Kidney (tissue), 14 donors: ENCODE data around the gene C2CD3. TPM values are rescaled to one million over a fixed set of nuclear protein-coding genes. Genes with fewer than 3 reads are reported as not detected.
"Not testable (repeated sequence)": the region's sequence is repeated elsewhere in the genome, so short reads cannot be mapped to it uniquely, and the experiment has no call there.

Experiments used
- DNase-seq, 5 donors: peaks; one replicate each; pipeline ENCODE4 v3.0.0-alpha.2; 2013 to 2020
- FAIRE-seq: peaks from 2 replicates; lab custom pipeline; 2012; peaks lifted over from hg19 to GRCh38; lab: Jason Lieb, UNC
- H3K27ac ChIP-seq, 2 donors: one replicate each; pipeline ENCODE4 v1.7.0; 2013; ENCODE audit warnings: low read depth in 2 of 2, low read length in 2 of 2, inconsistent platforms in 1 of 2
- H3K27me3 ChIP-seq: one replicate; pipeline ENCODE4 v1.7.1; 2013; ENCODE audit warnings: low read length, inconsistent platforms; ENCODE audit not compliant: control insufficient read depth, insufficient read depth
- H3K36me3 ChIP-seq, 3 donors: one replicate each; pipeline versions ENCODE4 v1.7.0 to v1.7.1; 2013; ENCODE audit warnings: low read length in 3 of 3, control low read depth in 1 of 3, inconsistent platforms in 1 of 3; ENCODE audit not compliant: insufficient read depth in 3 of 3, control insufficient read depth in 2 of 3
- H3K4me1 ChIP-seq, 3 donors: one replicate each; pipeline versions ENCODE4 v1.7.0 to v1.7.1; 2013; ENCODE audit warnings: low read length in 3 of 3, inconsistent platforms in 1 of 3, low read depth in 1 of 3; ENCODE audit not compliant: control insufficient read depth in 2 of 3, insufficient read depth in 2 of 3
- H3K4me3 ChIP-seq, 3 donors: one replicate each; pipeline versions ENCODE4 v1.7.0 to v1.8.1; 2013; ENCODE audit warnings: low read length in 3 of 3, control low read depth in 1 of 3, inconsistent platforms in 1 of 3
- H3K9ac ChIP-seq, 3 donors: one replicate each; pipeline versions ENCODE4 v1.7.0 to v1.7.1; 2013; ENCODE audit warnings: low read length in 3 of 3, control low read depth in 1 of 3, inconsistent platforms in 1 of 3
- H3K9me3 ChIP-seq, 3 donors: one replicate each; pipeline versions ENCODE4 v1.7.0 to v1.7.1; 2013; ENCODE audit warnings: low read length in 3 of 3, control low read depth in 1 of 3, inconsistent platforms in 1 of 3; ENCODE audit not compliant: control insufficient read depth in 2 of 3, insufficient read depth in 1 of 3
- intact Hi-C: fragments of 100-400 bp; cut with DNase I; formaldehyde crosslinking; loops from one replicate; pipeline ENCODE4 v1.11.1; 2022
- polyA plus RNA-seq: library from polyadenylated mRNA; stranded (reverse); fragments of 350-450 nt; fragmentation: Illumina TruSeq; extraction: RNeasy Lipid Tissue Mini Kit (QIAGEN cat#74804); gene quantifications from one replicate; pipeline ENCODE4 v1.2.3, GENCODE V29; 2014; ENCODE audit warnings: low read depth, low replicate concordance; ENCODE audit not compliant: insufficient read depth
- total RNA-seq: library from RNA; stranded (reverse); fragmentation: NEBNext Ultra II Directional; extraction: Animal tissue kit (Norgen Biotek cat#: 25700); gene quantifications from one replicate; pipeline ENCODE4 v1.2.1, GENCODE V29; 2021
- TF ChIP-seq, protein P1 (sequence below): IDR thresholded peaks from 3 replicates; pipeline ENCODE4 v1.5.1; 2012; ENCODE audit warnings: mild to moderate bottlenecking, moderate library complexity, borderline replicate concordance; ENCODE audit not compliant: insufficient read depth; ENCODE audit errors: extremely low read depth
- donor health status: control.
- donor health status: control.
- donor health status: control.
- donor health status: control.
- donor health status: control.
- donor health status: DM: yes; HTN: yes; CAD: no.
- donor health status: Normal renal cell carcinoma (clear cell type).

Gene C2CD3
- total and polyA plus RNA-seq, 2 donors from 2014 or later = 5.6 to 28.7 TPM

DNA sequence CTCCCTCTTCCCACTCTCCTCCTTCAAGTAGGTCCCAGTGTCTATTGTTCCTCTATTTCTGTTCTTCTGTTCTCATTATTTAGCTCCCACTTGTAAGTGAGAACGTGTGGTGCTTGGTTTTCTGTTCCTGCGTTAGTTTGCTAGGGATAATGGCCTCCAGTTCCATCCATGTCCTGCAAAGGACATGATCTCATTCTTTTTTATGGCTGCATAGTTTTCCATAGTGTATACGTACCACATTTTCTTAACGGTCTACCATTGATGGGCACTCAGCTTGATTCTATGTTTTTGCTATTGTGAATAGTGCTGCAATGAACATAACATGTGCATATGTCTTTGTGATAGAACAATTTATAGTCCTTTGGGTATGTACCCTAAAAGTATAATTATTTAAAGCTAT is 26.2 kb downstream of the C2CD3 start:
- TF ChIP-seq, protein P1, sequence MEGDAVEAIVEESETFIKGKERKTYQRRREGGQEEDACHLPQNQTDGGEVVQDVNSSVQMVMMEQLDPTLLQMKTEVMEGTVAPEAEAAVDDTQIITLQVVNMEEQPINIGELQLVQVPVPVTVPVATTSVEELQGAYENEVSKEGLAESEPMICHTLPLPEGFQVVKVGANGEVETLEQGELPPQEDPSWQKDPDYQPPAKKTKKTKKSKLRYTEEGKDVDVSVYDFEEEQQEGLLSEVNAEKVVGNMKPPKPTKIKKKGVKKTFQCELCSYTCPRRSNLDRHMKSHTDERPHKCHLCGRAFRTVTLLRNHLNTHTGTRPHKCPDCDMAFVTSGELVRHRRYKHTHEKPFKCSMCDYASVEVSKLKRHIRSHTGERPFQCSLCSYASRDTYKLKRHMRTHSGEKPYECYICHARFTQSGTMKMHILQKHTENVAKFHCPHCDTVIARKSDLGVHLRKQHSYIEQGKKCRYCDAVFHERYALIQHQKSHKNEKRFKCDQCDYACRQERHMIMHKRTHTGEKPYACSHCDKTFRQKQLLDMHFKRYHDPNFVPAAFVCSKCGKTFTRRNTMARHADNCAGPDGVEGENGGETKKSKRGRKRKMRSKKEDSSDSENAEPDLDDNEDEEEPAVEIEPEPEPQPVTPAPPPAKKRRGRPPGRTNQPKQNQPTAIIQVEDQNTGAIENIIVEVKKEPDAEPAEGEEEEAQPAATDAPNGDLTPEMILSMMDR = no peak
- no peak overlapping the region for H3K9ac ChIP-seq
- no peaks in the 10 kb centered on the region for H3K27me3 ChIP-seq
- FAIRE-seq = no peak
- H3K4me1 ChIP-seq = peaks cover 0 to under 1% (median 0%) of the 10 kb centered on the region in 3 donors
- no peak overlapping the region for H3K27ac ChIP-seq
- H3K4me3 ChIP-seq = no peak overlapping the region
- DNase-seq = no peak
- intact Hi-C loops = no loop called here
- H3K9me3 ChIP-seq = no peaks in the 10 kb centered on the region
- no peaks in the 10 kb centered on the region for H3K36me3 ChIP-seq

DNA sequence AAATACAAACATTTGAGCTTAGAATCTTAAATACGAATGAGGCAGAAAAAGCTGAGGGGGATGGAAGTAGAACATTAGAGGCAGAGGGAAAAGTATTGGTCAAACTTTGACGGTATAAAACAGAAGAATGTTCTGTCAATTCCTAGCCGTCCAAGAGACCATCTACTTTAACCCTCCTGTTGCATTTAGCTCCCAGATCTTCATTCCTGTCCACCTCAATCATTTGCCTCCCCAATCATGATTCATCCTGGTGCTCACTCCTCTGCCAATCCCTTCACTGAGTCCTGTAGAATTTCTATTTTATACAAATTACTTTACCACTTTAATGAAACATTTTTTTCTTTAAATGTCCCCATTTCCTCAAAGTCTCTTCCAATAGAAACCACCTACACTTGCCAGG is 28.2 kb downstream of the C2CD3 start:
- no peaks in the 10 kb centered on the region for H3K9me3 ChIP-seq
- DNase-seq (no peak), FAIRE-seq (no peak)
- H3K36me3 ChIP-seq = no peaks in the 10 kb centered on the region
- no peaks in the 10 kb centered on the region for H3K27me3 ChIP-seq
- no peak overlapping the region for H3K4me3 ChIP-seq
- H3K27ac ChIP-seq = no peak overlapping the region
- peaks cover 0 to 16% (median 0%) of the 10 kb centered on the region in 3 donors for H3K4me1 ChIP-seq
- intact Hi-C loops = no loop called here
- TF ChIP-seq, protein P1 = no peak
- H3K9ac ChIP-seq = no peak overlapping the region

DNA sequence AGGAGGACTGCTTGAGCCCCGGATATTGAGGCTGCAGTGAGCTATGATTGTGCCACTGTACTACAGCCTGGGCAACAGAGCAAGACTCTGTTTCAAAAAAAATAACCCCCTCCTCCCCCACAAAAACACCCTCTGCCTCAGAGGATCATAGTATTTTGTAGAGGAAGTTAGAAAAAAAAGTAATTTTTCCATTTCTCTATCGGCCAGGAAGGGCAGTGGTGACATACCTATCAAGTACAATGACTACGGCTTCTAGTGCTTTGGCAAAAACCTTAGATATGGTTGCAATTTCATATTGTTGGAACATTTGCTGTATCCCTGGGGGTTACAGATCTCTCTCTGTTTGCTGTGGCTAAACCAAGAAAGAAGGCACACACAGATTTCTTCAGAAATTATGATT is 28.9 kb downstream of the C2CD3 start:
- peaks cover 0 to 16% (median 0%) of the 10 kb centered on the region in 3 donors for H3K4me1 ChIP-seq
- H3K27me3 ChIP-seq = no peaks in the 10 kb centered on the region
- H3K9me3 ChIP-seq = no peaks in the 10 kb centered on the region
- TF ChIP-seq, protein P1 = no peak
- H3K36me3 ChIP-seq = no peaks in the 10 kb centered on the region
- H3K27ac ChIP-seq = no peak overlapping the region
- no peak overlapping the region for H3K9ac ChIP-seq
- intact Hi-C loops = no loop called here
- H3K4me3 ChIP-seq = no peak overlapping the region
- FAIRE-seq (no peak), DNase-seq (no peak)

DNA sequence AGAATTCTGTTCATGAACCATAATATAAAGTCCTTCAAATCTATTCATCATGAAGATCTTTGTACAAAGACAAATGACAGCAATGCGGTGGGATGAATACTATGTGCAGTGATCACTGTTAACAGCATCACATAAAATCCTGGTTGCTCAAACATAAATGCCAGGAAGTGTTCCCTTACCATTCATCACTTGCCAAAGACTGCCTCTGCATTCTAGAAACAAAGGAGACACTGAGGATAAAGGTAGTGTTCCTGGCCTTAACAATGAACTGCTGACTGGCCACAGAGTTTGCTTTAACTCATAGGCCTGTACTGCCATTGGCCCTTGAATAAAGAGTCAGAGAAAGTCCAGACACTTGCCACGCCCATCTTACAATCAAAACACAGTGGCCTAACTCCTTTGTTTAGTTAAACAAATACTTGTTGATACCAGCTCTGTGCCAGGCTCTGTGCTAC is 29.5 kb downstream of the C2CD3 start:
- no peak overlapping the region for H3K27ac ChIP-seq
- H3K27me3 ChIP-seq = no peaks in the 10 kb centered on the region
- intact Hi-C loops = no loop called here
- no peaks in the 10 kb centered on the region for H3K9me3 ChIP-seq
- DNase-seq (no peak), FAIRE-seq (no peak)
- peaks cover 0 to 3% (median 0%) of the 10 kb centered on the region in 3 donors for H3K36me3 ChIP-seq
- no peak overlapping the region for H3K9ac ChIP-seq
- TF ChIP-seq, protein P1 = no peak
- peaks cover 0 to 16% (median 0%) of the 10 kb centered on the region in 3 donors for H3K4me1 ChIP-seq
- H3K4me3 ChIP-seq = no peak overlapping the region

DNA sequence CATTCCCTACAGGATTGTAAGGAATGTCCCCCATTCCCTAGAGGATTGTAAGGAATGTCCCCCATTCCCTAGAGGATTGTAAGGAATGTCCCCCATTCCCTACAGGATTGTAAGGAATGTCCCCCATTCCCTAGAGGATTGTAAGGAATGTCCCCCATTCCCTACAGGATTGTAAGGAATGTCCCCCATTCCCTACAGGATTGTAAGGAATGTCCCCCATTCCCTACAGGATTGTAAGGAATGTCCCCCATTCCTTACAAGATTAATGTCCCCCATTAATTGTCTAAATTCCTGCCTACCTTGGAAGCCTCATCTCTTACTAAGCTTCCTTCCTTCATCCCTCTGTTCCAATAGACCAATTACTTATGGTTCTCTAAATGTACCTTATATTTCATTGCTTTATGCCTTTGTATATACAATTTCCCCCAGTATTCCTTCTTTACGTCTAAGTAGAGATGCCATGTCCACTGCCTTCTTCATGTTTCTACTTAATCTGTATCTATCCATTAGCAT is 30.8 kb downstream of the C2CD3 start:
- H3K36me3 ChIP-seq, H3K4me3 ChIP-seq, H3K27me3 ChIP-seq, FAIRE-seq, intact Hi-C loops, DNase-seq, H3K9me3 ChIP-seq, H3K27ac ChIP-seq, H3K9ac ChIP-seq: not testable (repeated sequence)
- H3K4me1 ChIP-seq = peaks cover 0 to 16% (median 0%) of the 10 kb centered on the region in 3 donors
